Hematopoietic multipotent progenitor cell treated with erythropoietin and hydrocortisone succinate and interleukin-3 and kit ligand, for 4 days (in vitro differentiated cells): ENCODE data around the gene TAS2R43.
"Not testable (repeated sequence)": the region's sequence is repeated elsewhere in the genome, so short reads cannot be mapped to it uniquely, and the experiment has no call there.

Experiments used
- DNase-seq: peaks from one replicate; pipeline ENCODE4 v3.0.0-alpha.2; 2015

TAS2R43 gene

DNA sequence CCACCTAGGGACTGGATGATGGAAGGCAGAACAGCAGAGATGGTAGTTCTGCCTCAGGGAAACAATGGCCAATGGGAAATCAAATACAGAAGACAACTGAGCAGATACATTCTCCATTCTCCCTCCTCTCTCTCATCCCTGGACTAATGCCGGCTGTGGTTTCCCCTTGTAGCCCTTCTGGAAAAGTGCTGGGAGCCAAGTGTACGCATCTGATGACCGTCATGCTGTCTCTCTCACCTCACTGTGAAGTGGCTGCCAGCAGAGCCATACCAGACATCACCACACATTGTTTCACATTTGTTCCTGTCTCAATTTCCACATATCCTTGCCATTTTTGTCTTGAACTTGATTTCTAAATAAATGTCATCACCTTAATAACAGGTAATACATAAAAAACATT, 33.1 kb downstream of the TAS2R43 start:
- no peak for DNase-seq

GRCh38 chr12:11055306-11055705, 36.8 kb downstream of the TAS2R43 start:
- no peak for DNase-seq

- not testable (repeated sequence) for DNase-seq
These were observed 42.1 kb downstream of the TAS2R43 start for GRCh38 chr12:11049806-11050531.

DNA sequence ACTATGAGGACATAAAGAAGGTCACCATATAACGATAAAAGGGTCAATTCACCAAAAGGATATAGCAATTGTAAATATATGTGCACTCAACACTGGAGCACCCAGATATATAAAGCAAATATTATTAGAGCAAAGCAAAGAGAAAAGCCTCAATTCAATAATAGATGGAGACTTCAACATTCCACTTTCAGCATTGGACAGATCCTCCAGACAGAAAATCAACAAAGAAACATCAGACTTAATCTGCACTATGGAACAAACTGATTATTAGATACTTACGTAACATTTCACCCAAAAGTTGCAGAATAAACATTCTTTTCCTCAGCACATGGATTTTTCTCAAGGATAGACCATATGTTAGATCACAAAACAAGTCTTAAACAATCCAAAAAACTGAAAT, 50.7 kb downstream of the TAS2R43 start:
- DNase-seq = not testable (repeated sequence)
